Keratinocyte (primary cell): ENCODE data around the gene CMKLR1. TPM values are rescaled to one million over a fixed set of nuclear protein-coding genes. Genes with fewer than 3 reads are reported as not detected.

Source experiments
- DNase-seq: peaks from one replicate; pipeline ENCODE4 v3.0.0-alpha.2; 2011; ENCODE audit warnings: low read depth, missing footprints, low spot score
- FAIRE-seq: peaks from 2 replicates; lab custom pipeline; 2011; peaks lifted over from hg19 to GRCh38; lab: Jason Lieb, UNC
- H2AFZ ChIP-seq: 2 replicates; pipeline ENCODE4 v1.6.0; 2012; ENCODE audit warnings: low read length, control low read depth, inconsistent platforms; ENCODE audit not compliant: control insufficient read depth
- H3K27ac ChIP-seq: 2 replicates; pipeline ENCODE4 v1.5.1; 2011; ENCODE audit warnings: low read length; ENCODE audit not compliant: control insufficient read depth, insufficient read depth
- H3K27me3 ChIP-seq: 3 replicates; pipeline ENCODE4 v1.6.0; 2011; ENCODE audit warnings: low read length; ENCODE audit not compliant: control insufficient read depth, insufficient read depth; ENCODE audit errors: extremely low read depth
- H3K36me3 ChIP-seq, 2 experiments: 2 replicates in 1 of 2; 3 replicates in 1 of 2; pipeline ENCODE4 v1.5.1; 2011; ENCODE audit warnings: low read length in 2 of 2, mild to moderate bottlenecking in 1 of 2; ENCODE audit not compliant: control insufficient read depth in 2 of 2, insufficient read depth in 2 of 2; ENCODE audit errors: extremely low read depth in 1 of 2
- H3K4me1 ChIP-seq: 3 replicates; pipeline ENCODE4 v1.5.1; 2011; ENCODE audit warnings: low read length; ENCODE audit not compliant: control insufficient read depth, insufficient read depth; ENCODE audit errors: extremely low read depth
- H3K4me2 ChIP-seq: 3 replicates; pipeline ENCODE4 v1.6.0; 2011; ENCODE audit warnings: low read depth, low read length; ENCODE audit not compliant: control insufficient read depth, insufficient read depth; ENCODE audit errors: extremely low read depth
- H3K4me3 ChIP-seq, 3 experiments: fragments of 200-600 bp in 1 of 3; sonication (generic) in 1 of 3; 2 replicates in 2 of 3; 3 replicates in 1 of 3; pipeline ENCODE4 v1.5.1; 2011 to 2016; ENCODE audit warnings: low read length in 3 of 3, mild to moderate bottlenecking in 3 of 3, control low read depth in 2 of 3, inconsistent platforms in 1 of 3, low read depth in 1 of 3, mixed read lengths in 1 of 3, mixed run types in 1 of 3, moderate library complexity in 1 of 3; ENCODE audit not compliant: control insufficient read depth in 2 of 3, insufficient read depth in 2 of 3; ENCODE audit errors: extremely low read depth in 1 of 3
- H3K79me2 ChIP-seq: 2 replicates; pipeline ENCODE4 v1.6.0; 2012; ENCODE audit warnings: low read length; ENCODE audit not compliant: control insufficient read depth, insufficient read depth
- H3K9ac ChIP-seq: 3 replicates; pipeline ENCODE4 v1.6.0; 2011; ENCODE audit warnings: low read length; ENCODE audit not compliant: control insufficient read depth, insufficient read depth; ENCODE audit errors: extremely low read depth
- H3K9me1 ChIP-seq: 3 replicates; pipeline ENCODE4 v1.6.0; 2011; ENCODE audit warnings: low read length; ENCODE audit not compliant: control insufficient read depth, insufficient read depth; ENCODE audit errors: extremely low read depth
- H3K9me3 ChIP-seq: 2 replicates; pipeline ENCODE4 v1.5.1; 2012; ENCODE audit warnings: low read depth, low read length; ENCODE audit not compliant: control insufficient read depth
- H4K20me1 ChIP-seq: 3 replicates; pipeline ENCODE4 v1.6.0; 2011; ENCODE audit warnings: low read length; ENCODE audit not compliant: control insufficient read depth, insufficient read depth; ENCODE audit errors: extremely low read depth
- EZH2 ChIP-seq: IDR thresholded peaks from one replicate; pipeline ENCODE4 v1.6.1; 2012; ENCODE audit warnings: inconsistent platforms, mild to moderate bottlenecking, low read length, moderate library complexity
- dilution Hi-C: fragments of 300-500 bp; cut with MboI; formaldehyde crosslinking; loops from one replicate; pipeline ENCODE4 v1.7.0; 2020; ENCODE audit warnings: low sequenced_read_pairs; ENCODE audit not compliant: extremely low pct_ligation_motif_present
- polyA plus RNA-seq, 5 experiments: library from polyadenylated mRNA; depleted of rRNA in 3 of 5; stranded (reverse) in 3 of 5; stranded (forward) in 1 of 5; unstranded in 1 of 5; fragments of >200 nt; gene quantifications; 1 replicate in 1 of 5; 2 replicates in 3 of 5; 3 replicates in 1 of 5; pipeline versions ENCODE4 v1.2.1 to v1.2.3, GENCODE V29; 2011 to 2012; ENCODE audit warnings: missing spikeins in 2 of 5, low read depth in 1 of 5, low replicate concordance in 1 of 5
- TF ChIP-seq, protein P1 (sequence below), 3 experiments: IDR thresholded peaks in 1 of 3; conservative IDR thresholded peaks in 1 of 3; optimal IDR thresholded peaks in 1 of 3; 2 replicates in 2 of 3; 3 replicates in 1 of 3; pipeline versions ENCODE3 to v1.5.1; 2011; ENCODE audit warnings: low read length in 3 of 3, mild to moderate bottlenecking in 3 of 3, moderate library complexity in 2 of 3, control low read depth in 1 of 3, inconsistent platforms in 1 of 3; ENCODE audit not compliant: insufficient read depth in 2 of 3; ENCODE audit errors: extremely low read depth in 1 of 3

Gene CMKLR1
- polyA plus RNA-seq, 1 donor (not counting 4 experiments of a cell fraction or from before 2014, with no cell fraction given), result not detected

- Histone ChIP-seq H3K4me2 (no peak overlapping the region), H4K20me1 (no peaks in the 10 kb centered on the region), H3K27me3 (peaks cover 4% of the 10 kb centered on the region), H3K9me3 (no peaks in the 10 kb centered on the region), H3K4me1 (no peaks in the 10 kb centered on the region), H3K27ac (no peak overlapping the region), H3K79me2 (no peaks in the 10 kb centered on the region), H2AFZ (no peak overlapping the region), H3K9ac (no peak overlapping the region), H3K4me3 (no peak overlapping the region), H3K9me1 (no peaks in the 10 kb centered on the region), H3K36me3 (no peaks in the 10 kb centered on the region)
- TF ChIP-seq, protein P1, sequence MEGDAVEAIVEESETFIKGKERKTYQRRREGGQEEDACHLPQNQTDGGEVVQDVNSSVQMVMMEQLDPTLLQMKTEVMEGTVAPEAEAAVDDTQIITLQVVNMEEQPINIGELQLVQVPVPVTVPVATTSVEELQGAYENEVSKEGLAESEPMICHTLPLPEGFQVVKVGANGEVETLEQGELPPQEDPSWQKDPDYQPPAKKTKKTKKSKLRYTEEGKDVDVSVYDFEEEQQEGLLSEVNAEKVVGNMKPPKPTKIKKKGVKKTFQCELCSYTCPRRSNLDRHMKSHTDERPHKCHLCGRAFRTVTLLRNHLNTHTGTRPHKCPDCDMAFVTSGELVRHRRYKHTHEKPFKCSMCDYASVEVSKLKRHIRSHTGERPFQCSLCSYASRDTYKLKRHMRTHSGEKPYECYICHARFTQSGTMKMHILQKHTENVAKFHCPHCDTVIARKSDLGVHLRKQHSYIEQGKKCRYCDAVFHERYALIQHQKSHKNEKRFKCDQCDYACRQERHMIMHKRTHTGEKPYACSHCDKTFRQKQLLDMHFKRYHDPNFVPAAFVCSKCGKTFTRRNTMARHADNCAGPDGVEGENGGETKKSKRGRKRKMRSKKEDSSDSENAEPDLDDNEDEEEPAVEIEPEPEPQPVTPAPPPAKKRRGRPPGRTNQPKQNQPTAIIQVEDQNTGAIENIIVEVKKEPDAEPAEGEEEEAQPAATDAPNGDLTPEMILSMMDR (optimal IDR thresholded peaks at IDR 0.05 in 1 of 3, IDR thresholded peaks at IDR 0.05 in 1 of 3, conservative IDR thresholded peaks at IDR 0.05 in 1 of 3; ENCODE audit: extremely low read depth in 1 of 3, insufficient read depth in 2 of 3, low read length in 3 of 3), result no peak
- TF ChIP-seq EZH2, result no peak
- dilution Hi-C loops, result no loop called here
- DNase-seq (no peak), FAIRE-seq (no peak)
These were observed 17.4 kb downstream of the CMKLR1 start for GRCh38 chr12:108321688-108322087.

GRCh38 chr12:108320507-108321293 lies 18.4 kb downstream of the CMKLR1 start:
- H2AFZ ChIP-seq, result no peak overlapping the region
- H3K9me3 ChIP-seq, result no peaks in the 10 kb centered on the region
- no peak overlapping the region for H3K27ac ChIP-seq
- FAIRE-seq, result no peak
- H3K79me2 ChIP-seq, result no peaks in the 10 kb centered on the region
- no peak overlapping the region for H3K9ac ChIP-seq
- TF ChIP-seq, protein P1 (optimal IDR thresholded peaks at IDR 0.05 in 1 of 3, IDR thresholded peaks at IDR 0.05 in 1 of 3, conservative IDR thresholded peaks at IDR 0.05 in 1 of 3; ENCODE audit: extremely low read depth in 1 of 3, insufficient read depth in 2 of 3, low read length in 3 of 3), result no peak
- TF ChIP-seq EZH2, result no peak
- H4K20me1 ChIP-seq, result no peaks in the 10 kb centered on the region
- H3K4me2 ChIP-seq, result no peak overlapping the region
- dilution Hi-C loops, result no loop called here
- no peaks in the 10 kb centered on the region for H3K4me1 ChIP-seq
- peaks cover 4% of the 10 kb centered on the region for H3K27me3 ChIP-seq
- no peaks in the 10 kb centered on the region for H3K36me3 ChIP-seq
- H3K9me1 ChIP-seq, result no peaks in the 10 kb centered on the region
- no peak for DNase-seq
- H3K4me3 ChIP-seq, result no peak overlapping the region
